CD14-positive monocyte (primary cell): Measurements from ENCODE around the gene TRDN. TPM values are rescaled to one million over a fixed set of nuclear protein-coding genes. Genes with fewer than 3 reads are reported as not detected.

ENCODE experiments used
- DNase-seq, 3 donors: peaks; one replicate each; pipeline ENCODE4 v3.0.0-alpha.2; 2011 to 2022
- H2AFZ ChIP-seq: 2 replicates; pipeline ENCODE4 v1.6.0; 2012; ENCODE audit warnings: mild to moderate bottlenecking, low read depth, low read length, inconsistent platforms; ENCODE audit not compliant: insufficient read depth, poor library complexity, severe bottlenecking
- H3K27ac ChIP-seq, 2 donors: 1 replicate in 1 of 2; 2 replicates in 1 of 2; pipeline ENCODE4 v1.5.1; 2012 to 2013; ENCODE audit warnings: low read length in 2 of 2, control low read depth in 1 of 2, inconsistent platforms in 1 of 2, low read depth in 1 of 2, mild to moderate bottlenecking in 1 of 2
- H3K27me3 ChIP-seq, 2 donors: one replicate each; pipeline versions ENCODE4 v1.6.0 to v1.6.1; 2011 to 2013; ENCODE audit warnings: low read length in 2 of 2; ENCODE audit not compliant: control insufficient read depth in 2 of 2, insufficient read depth in 2 of 2
- H3K36me3 ChIP-seq, 2 donors: replicated peaks in 1 of 2; 1 replicate in 1 of 2; 2 replicates in 1 of 2; pipeline versions ENCODE4 v1.5.1 to v1.6.1; 2012 to 2013; ENCODE audit warnings: low read length in 2 of 2, control low read depth in 1 of 2, inconsistent platforms in 1 of 2, mild to moderate bottlenecking in 1 of 2; ENCODE audit not compliant: insufficient read depth in 2 of 2, control insufficient read depth in 1 of 2
- H3K4me1 ChIP-seq, 2 donors: 1 replicate in 1 of 2; 2 replicates in 1 of 2; pipeline versions ENCODE4 v1.5.1 to v1.6.1; 2012 to 2013; ENCODE audit warnings: low read length in 2 of 2, control low read depth in 1 of 2, inconsistent platforms in 1 of 2, mild to moderate bottlenecking in 1 of 2, moderate library complexity in 1 of 2; ENCODE audit not compliant: insufficient read depth in 2 of 2, control insufficient read depth in 1 of 2
- H3K4me2 ChIP-seq: replicated peaks from 2 replicates; pipeline ENCODE3; 2012; ENCODE audit warnings: low read length, moderate library complexity, mild to moderate bottlenecking; ENCODE audit not compliant: poor library complexity, severe bottlenecking; ENCODE audit errors: extremely low read depth
- H3K4me3 ChIP-seq, 3 experiments: fragments of 200-600 bp in 1 of 3; sonication (generic) in 1 of 3; replicated peaks in 1 of 3; 1 replicate in 2 of 3; 2 replicates in 1 of 3; pipeline ENCODE4 v1.5.1; 2011 to 2013; ENCODE audit warnings: low read length in 3 of 3, mild to moderate bottlenecking in 3 of 3, control low read depth in 2 of 3, low read depth in 2 of 3, inconsistent platforms in 1 of 3, moderate library complexity in 1 of 3
- H3K79me2 ChIP-seq: 2 replicates; pipeline ENCODE4 v1.6.0; 2012; ENCODE audit warnings: mild to moderate bottlenecking, control low read depth, inconsistent platforms, low read length, moderate library complexity; ENCODE audit not compliant: insufficient read depth
- H3K9ac ChIP-seq: 2 replicates; pipeline ENCODE4 v1.6.0; 2017; ENCODE audit warnings: low read length, mild to moderate bottlenecking; ENCODE audit not compliant: insufficient read depth, poor library complexity, severe bottlenecking
- H3K9me3 ChIP-seq, 2 donors: replicated peaks in 1 of 2; 1 replicate in 1 of 2; 2 replicates in 1 of 2; pipeline versions ENCODE4 v1.5.1 to v1.6.1; 2012 to 2013; ENCODE audit warnings: low read length in 2 of 2, control low read depth in 1 of 2; ENCODE audit not compliant: control insufficient read depth in 1 of 2, insufficient read depth in 1 of 2
- H4K20me1 ChIP-seq: 2 replicates; pipeline ENCODE4 v1.6.0; 2012; ENCODE audit warnings: mild to moderate bottlenecking, low read length, control low read depth, moderate library complexity; ENCODE audit not compliant: insufficient read depth
- H3K27ac Mint-ChIP-seq, 7 donors: one replicate each; pipeline ENCODE4 v1.8.0; 2020; ENCODE audit warnings: mild to moderate bottlenecking in 7 of 7, mixed read lengths in 7 of 7, moderate library complexity in 6 of 7, inconsistent platforms in 2 of 7
- H3K27me3 Mint-ChIP-seq, 3 donors: one replicate each; pipeline ENCODE4 v1.8.0; 2021 to 2022; ENCODE audit warnings: low read depth in 3 of 3, mild to moderate bottlenecking in 3 of 3, mixed read lengths in 3 of 3, moderate library complexity in 3 of 3, inconsistent platforms in 1 of 3
- H3K36me3 Mint-ChIP-seq, 2 donors: one replicate each; pipeline ENCODE4 v1.8.0; 2020; ENCODE audit warnings: mixed read lengths in 2 of 2, inconsistent platforms in 1 of 2, mild to moderate bottlenecking in 1 of 2
- H3K4me1 Mint-ChIP-seq: one replicate; pipeline ENCODE4 v1.8.0; 2020; ENCODE audit warnings: mild to moderate bottlenecking, mixed read lengths
- H3K4me3 Mint-ChIP-seq, 2 donors: one replicate each; pipeline ENCODE4 v1.8.0; 2020; ENCODE audit warnings: mild to moderate bottlenecking in 2 of 2, mixed read lengths in 2 of 2, moderate library complexity in 1 of 2
- H3K9me3 Mint-ChIP-seq, 7 donors: one replicate each; pipeline ENCODE4 v1.8.0; 2020 to 2022; ENCODE audit warnings: mixed read lengths in 7 of 7, mild to moderate bottlenecking in 6 of 7, moderate library complexity in 6 of 7, inconsistent platforms in 2 of 7
- CTCF ChIP-seq: fragments of 200-600 bp; IDR thresholded peaks from one replicate; pipeline ENCODE4 v1.8.0; 2022; ENCODE audit warnings: antibody characterized with exemption, mild to moderate bottlenecking
- WGBS: methylation state at CpG from one replicate; pipeline ENCODE4 v1.1.5; 2013; ENCODE audit warnings: missing lambda C conversion rate; ENCODE audit not compliant: insufficient coverage; 5-methylcytosine and 5-hydroxymethylcytosine counted together
- intact Hi-C, 2 donors: fragments of 100-400 bp; cut with micrococcal nuclease; formaldehyde crosslinking; loops; one replicate each; pipeline versions ENCODE4 v1.15.0 to v1.15.1; 2023
- polyA plus RNA-seq, 3 donors: library from polyadenylated mRNA; depleted of rRNA in 1 of 3; unstranded in 2 of 3; stranded (reverse) in 1 of 3; fragments of 300-500 nt in 2 of 3; fragments of >200 nt in 1 of 3; fragmentation: Illumina TruSeq in 2 of 3; gene quantifications; 1 replicate in 2 of 3; 2 replicates in 1 of 3; pipeline ENCODE4 v1.2.3, GENCODE V29; 2012 to 2021

Gene TRDN
- polyA plus RNA-seq, 3 donors: not detected

GRCh38 chr6:123211777-123212545 lies 424.8 kb downstream of the TRDN start:
- Mint-ChIP-seq H3K27ac (no peak overlapping the region), H3K36me3 (no peaks in the 10 kb centered on the region), H3K4me3 (no peak overlapping the region), H3K4me1 (no peaks in the 10 kb centered on the region), H3K27me3 (no peaks in the 10 kb centered on the region), H3K9me3 (peaks cover 0 to 5% (median 0%) of the 10 kb centered on the region in 7 donors)
- TF ChIP-seq CTCF: no peak
- WGBS: 86% methylated on average over 1 of the region's 4 CpGs
- Histone ChIP-seq H3K27ac (no peak overlapping the region), H3K4me2 (no peak overlapping the region), H3K4me3 (no peak overlapping the region), H2AFZ (no peak overlapping the region), H3K9ac (no peak overlapping the region), H3K36me3 (no peaks in the 10 kb centered on the region), H3K9me3 (no peaks in the 10 kb centered on the region), H3K79me2 (no peaks in the 10 kb centered on the region), H3K4me1 (no peaks in the 10 kb centered on the region), H4K20me1 (no peaks in the 10 kb centered on the region), H3K27me3 (no peaks in the 10 kb centered on the region)
- intact Hi-C loops: no loop called here
- DNase-seq: no peak

DNA sequence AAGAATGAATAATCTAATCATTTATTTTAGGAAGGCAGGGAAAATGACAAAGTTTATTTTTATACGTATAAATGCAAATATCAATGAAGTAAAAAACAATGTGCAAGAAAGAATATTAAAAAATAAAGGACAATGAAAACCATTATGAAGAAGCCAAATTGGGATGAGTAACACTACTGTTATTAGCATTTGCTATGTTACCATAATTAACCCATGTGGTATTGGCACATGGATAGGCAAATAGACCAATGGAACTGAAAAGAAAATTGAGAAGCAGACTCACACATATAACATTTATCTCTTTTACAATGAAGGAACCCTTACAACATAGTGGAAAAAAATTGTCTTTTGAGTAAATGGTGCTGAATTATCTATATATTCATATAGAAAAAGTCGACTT lies 426.1 kb downstream of the TRDN start:
- no peaks in the 10 kb centered on the region for H3K27me3 ChIP-seq
- H3K9me3 ChIP-seq: no peaks in the 10 kb centered on the region
- H3K4me3 ChIP-seq: no peak overlapping the region
- Mint-ChIP-seq H3K4me1 (no peaks in the 10 kb centered on the region), H3K27me3 (no peaks in the 10 kb centered on the region), H3K27ac (no peak overlapping the region), H3K9me3 (peaks cover 0 to 5% (median 0%) of the 10 kb centered on the region in 7 donors), H3K36me3 (no peaks in the 10 kb centered on the region), H3K4me3 (no peak overlapping the region)
- no peak overlapping the region for H3K4me2 ChIP-seq
- no peak for TF ChIP-seq CTCF
- intact Hi-C loops: no loop called here
- H4K20me1 ChIP-seq: no peaks in the 10 kb centered on the region
- H3K36me3 ChIP-seq: no peaks in the 10 kb centered on the region
- no peak overlapping the region for H2AFZ ChIP-seq
- no peak for DNase-seq
- no peak overlapping the region for H3K9ac ChIP-seq
- no peak overlapping the region for H3K27ac ChIP-seq
- H3K79me2 ChIP-seq: no peaks in the 10 kb centered on the region
- no peaks in the 10 kb centered on the region for H3K4me1 ChIP-seq
- WGBS: no CpG with 5 or more reads among the region's 2 CpGs
